HCT116 (cell line): ENCODE data around the gene SNX3. TPM values are rescaled to one million over a fixed set of nuclear protein-coding genes. Genes with fewer than 3 reads are reported as not detected.

Experiments
- ATAC-seq: fragments of 200-7000 bp; cut with Tn5 transposase; 2 replicates; pipeline ENCODE4 v1.9.1; 2020; ENCODE audit warnings: mild to moderate bottlenecking, moderate library complexity
- BruUV-seq: library from RNA; stranded (reverse); fragments of 400-500 nt; replicated peaks from 2 replicates; lab custom pipeline; 2021; lab: Mats Ljungman, UMichigan
- CTCF ChIA-PET: fragments of 300-600 bp; sonication (Branson Sonifier 250); formaldehyde crosslinking; loops from one replicate; lab custom pipeline; 2021; ENCODE audit warnings: antibody characterized with exemption; lab: Charles Lee
- POLR2A ChIA-PET: fragments of 300-600, 350-600 bp; sonication (Branson Sonifier 250); formaldehyde crosslinking; loops from one replicate; lab custom pipeline; 2021; ENCODE audit warnings: antibody characterized with exemption; lab: Charles Lee
- RAD21 ChIA-PET, 2 experiments: fragments of 300-600 bp; sonication (Branson Sonifier 250); formaldehyde crosslinking; loops; one replicate each; lab custom pipeline; 2023; ENCODE audit warnings: low total read pairs in 2 of 2; ENCODE audit not compliant: uncharacterized antibody in 2 of 2, unreplicated experiment in 2 of 2, low non-redundant PET in 1 of 2; lab: Charles Lee
- DNase-seq: peaks from one replicate; pipeline ENCODE4 v3.0.0-alpha.2; 2010; ENCODE audit warnings: low read depth, low spot score
- H2AFZ ChIP-seq: fragments of 200-600 bp; shearing (Covaris generic), sonication (generic); 2 replicates; pipeline ENCODE4 v1.6.1; 2017; ENCODE audit warnings: low read depth, mixed run types, mixed read lengths, antibody characterized with exemption, low read length; ENCODE audit not compliant: poor library complexity, severe bottlenecking
- H3K27ac ChIP-seq: 2 replicates; pipeline ENCODE4 v1.5.1; 2012; ENCODE audit warnings: low read depth, low read length
- H3K27me3 ChIP-seq: fragments of 200-600 bp; sonication (generic); 2 replicates; pipeline ENCODE4 v1.6.1; 2016; ENCODE audit warnings: mixed run types, low read length, mixed read lengths; ENCODE audit not compliant: insufficient read depth
- H3K36me3 ChIP-seq, 2 experiments: fragments of 200-500 bp in 1 of 2; fragments of 200-600 bp in 1 of 2; sonication (Bioruptor generic) in 1 of 2; sonication (generic) in 1 of 2; 2 replicates each; pipeline versions ENCODE4 v1.5.1 to v1.6.1; 2014 to 2016; ENCODE audit warnings: low read length in 2 of 2, inconsistent platforms in 1 of 2, mixed read lengths in 1 of 2, mixed run types in 1 of 2; ENCODE audit not compliant: insufficient read depth in 2 of 2, control insufficient read depth in 1 of 2
- H3K4me1 ChIP-seq, 2 experiments: fragments of 200-600 bp in 1 of 2; sonication (generic) in 1 of 2; 2 replicates each; pipeline versions ENCODE4 v1.5.1 to v1.6.1; 2012 to 2017; ENCODE audit warnings: low read length in 2 of 2, inconsistent platforms in 1 of 2, mild to moderate bottlenecking in 1 of 2, mixed read lengths in 1 of 2, mixed run types in 1 of 2, moderate library complexity in 1 of 2; ENCODE audit not compliant: insufficient read depth in 2 of 2, control insufficient read depth in 1 of 2
- H3K4me2 ChIP-seq: fragments of 200-600 bp; sonication (generic); 2 replicates; pipeline ENCODE4 v1.6.1; 2017; ENCODE audit warnings: mixed run types, low read length, mixed read lengths
- H3K4me3 ChIP-seq, 2 experiments: fragments of 200-600 bp in 1 of 2; sonication (generic) in 1 of 2; replicated peaks in 1 of 2; 2 replicates each; pipeline ENCODE4 v1.5.1; 2011 to 2016; ENCODE audit warnings: low read length in 2 of 2, control low read depth in 1 of 2, low read depth in 1 of 2, mild to moderate bottlenecking in 1 of 2, mixed read lengths in 1 of 2, mixed run types in 1 of 2
- H3K79me2 ChIP-seq: fragments of 200-600 bp; sonication (generic); 2 replicates; pipeline ENCODE4 v1.6.1; 2017; ENCODE audit warnings: mild to moderate bottlenecking, mixed run types, low read length, moderate library complexity, mixed read lengths; ENCODE audit not compliant: insufficient read depth
- H3K9ac ChIP-seq: fragments of 200-600 bp; sonication (generic); 2 replicates; pipeline ENCODE4 v1.6.1; 2016; ENCODE audit warnings: low read length, mixed read lengths
- H3K9me2 ChIP-seq: fragments of 200-600 bp; sonication (generic), shearing (Covaris generic); 2 replicates; pipeline ENCODE4 v1.6.1; 2017; ENCODE audit warnings: mixed run types, mild to moderate bottlenecking, moderate library complexity; ENCODE audit not compliant: insufficient read depth
- H3K9me3 ChIP-seq, 2 experiments: fragments of 200-500 bp in 1 of 2; fragments of 200-600 bp in 1 of 2; sonication (Bioruptor generic) in 1 of 2; sonication (generic) in 1 of 2; 2 replicates each; pipeline ENCODE4 v1.6.1; 2014 to 2017; ENCODE audit warnings: low read length in 2 of 2, mixed read lengths in 2 of 2, inconsistent platforms in 1 of 2, low read depth in 1 of 2, mild to moderate bottlenecking in 1 of 2, mixed run types in 1 of 2, moderate library complexity in 1 of 2; ENCODE audit not compliant: control insufficient read depth in 1 of 2, insufficient read depth in 1 of 2
- H4K20me1 ChIP-seq: fragments of 200-600 bp; sonication (generic), shearing (Covaris generic); 2 replicates; pipeline ENCODE4 v1.6.1; 2017; ENCODE audit warnings: mixed run types, mild to moderate bottlenecking, moderate library complexity; ENCODE audit not compliant: insufficient read depth
- ATF3 ChIP-seq: IDR thresholded peaks from 2 replicates; pipeline ENCODE4 v1.6.1; 2012
- CBX3 ChIP-seq: IDR thresholded peaks from 2 replicates; pipeline ENCODE4 v1.6.1; 2012; ENCODE audit warnings: low read depth
- CEBPB ChIP-seq: IDR thresholded peaks from 2 replicates; pipeline ENCODE4 v1.6.1; 2012; ENCODE audit warnings: low read depth
- EGR1 ChIP-seq: IDR thresholded peaks from 2 replicates; pipeline ENCODE4 v1.6.1; 2012; ENCODE audit warnings: low read depth
- EZH2 ChIP-seq: fragments of 200-600 bp; sonication (generic); IDR thresholded peaks from 2 replicates; pipeline ENCODE4 v1.6.1; 2017; ENCODE audit warnings: antibody characterized with exemption, mixed run types
- FOSL1 ChIP-seq: IDR thresholded peaks from 2 replicates; pipeline ENCODE4 v1.6.1; 2012; ENCODE audit warnings: low read depth
- JUND ChIP-seq: IDR thresholded peaks from 2 replicates; pipeline ENCODE4 v1.6.1; 2012
- POLR2A ChIP-seq: IDR thresholded peaks from 2 replicates; pipeline ENCODE4 v1.7.0; 2011; ENCODE audit warnings: borderline replicate concordance; ENCODE audit not compliant: insufficient read depth, insufficient read length; ENCODE audit errors: extremely low read depth
- POLR2AphosphoS5 ChIP-seq: IDR thresholded peaks from 2 replicates; pipeline ENCODE4 v1.6.1; 2011; ENCODE audit warnings: mild to moderate bottlenecking, low read depth, low read length, moderate library complexity
- RAD21 ChIP-seq: IDR thresholded peaks from 2 replicates; pipeline ENCODE4 v1.6.1; 2012; ENCODE audit warnings: low read depth, mild to moderate bottlenecking
- SP1 ChIP-seq: IDR thresholded peaks from 2 replicates; pipeline ENCODE4 v1.6.1; 2012; ENCODE audit warnings: low read depth
- SRF ChIP-seq: IDR thresholded peaks from 2 replicates; pipeline ENCODE4 v1.6.1; 2012; ENCODE audit warnings: low read depth
- TCF7L2 ChIP-seq: IDR thresholded peaks from 2 replicates; pipeline ENCODE4 v1.7.0; 2011; ENCODE audit warnings: borderline replicate concordance, inconsistent platforms; ENCODE audit not compliant: insufficient read depth, insufficient read length; ENCODE audit errors: extremely low read depth
- ZBTB33 ChIP-seq: IDR thresholded peaks from 2 replicates; pipeline ENCODE4 v1.6.1; 2011; ENCODE audit warnings: mild to moderate bottlenecking, low read length, moderate library complexity; ENCODE audit not compliant: insufficient replicate concordance; ENCODE audit errors: extremely low read depth
- ZNF274 ChIP-seq: fragments of 200-500 bp; sonication (Bioruptor generic); IDR thresholded peaks from 2 replicates; pipeline ENCODE4 v1.6.1; 2014; ENCODE audit warnings: mild to moderate bottlenecking, low read depth, low read length, inconsistent platforms
- intact Hi-C: fragments of 100-400 bp; cut with micrococcal nuclease; formaldehyde crosslinking; loops from 2 replicates; pipeline ENCODE4 v1.10.0; 2022
- total RNA-seq: library from RNA; stranded (reverse); gene quantifications from one replicate; pipeline ENCODE4 v1.2.1, GENCODE V29; 2021; ENCODE audit not compliant: unreplicated experiment
- TF ChIP-seq, protein P1 (sequence below): IDR thresholded peaks from 2 replicates; pipeline ENCODE4 v1.6.1; 2012
- TF ChIP-seq, protein P2 (sequence below): IDR thresholded peaks from 2 replicates; pipeline ENCODE4 v1.6.1; 2012; ENCODE audit warnings: low read depth

Gene SNX3
- total RNA-seq, 1 experiment from 2014 or later, result 111 TPM

GRCh38 chr6:108243836-108244235 lies 17.0 kb downstream of the SNX3 start:
- no peaks in the 10 kb centered on the region for H3K27me3 ChIP-seq
- no peak overlapping the region for H3K27ac ChIP-seq
- TF ChIP-seq ZNF274 (no peak), CEBPB (no peak), EGR1 (no peak), RAD21 (no peak), ATF3 (no peak), SRF (no peak)
- TF ChIP-seq, protein P1, sequence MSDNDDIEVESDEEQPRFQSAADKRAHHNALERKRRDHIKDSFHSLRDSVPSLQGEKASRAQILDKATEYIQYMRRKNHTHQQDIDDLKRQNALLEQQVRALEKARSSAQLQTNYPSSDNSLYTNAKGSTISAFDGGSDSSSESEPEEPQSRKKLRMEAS, result no peak
- no peak overlapping the region for H3K4me3 ChIP-seq
- BruUV-seq, result no TSS peak
- H2AFZ ChIP-seq, result no peak overlapping the region
- no peaks in the 10 kb centered on the region for H3K4me1 ChIP-seq
- RAD21 ChIA-PET, result no interaction called here
- H3K9me3 ChIP-seq, result peaks cover 5 to 7% of the 10 kb centered on the region in 2 experiments; a peak in 1 of 4 replicates
- DNase-seq, result no peak
- intact Hi-C loops, result no loop called here
- H3K9me2 ChIP-seq, result no peaks in the 10 kb centered on the region
- 0 out of 2 replicates have a peak, but pooled peaks cover 10% of the 10 kb centered on the region for H4K20me1 ChIP-seq
- CTCF ChIA-PET, result no interaction called here
- H3K36me3 ChIP-seq, result 0 out of 4 replicates have a peak, but pooled peaks cover 0 to 3% of the 10 kb centered on the region in 2 experiments
- ATAC-seq, result no peak
- peaks cover 91% of the 10 kb centered on the region for H3K79me2 ChIP-seq
- POLR2A ChIA-PET, result no interaction called here
- H3K4me2 ChIP-seq, result no peak overlapping the region
- H3K9ac ChIP-seq, result no peak overlapping the region

- no peak overlapping the region for H3K4me2 ChIP-seq
- no peak overlapping the region for H3K4me3 ChIP-seq
- peaks cover 5 to 7% of the 10 kb centered on the region in 2 experiments; a peak in 1 of 4 replicates for H3K9me3 ChIP-seq
- ChIA-PET CTCF (no interaction called here), POLR2A (no interaction called here), RAD21 (no interaction called here)
- no peak overlapping the region for H3K27ac ChIP-seq
- no peak for ATAC-seq
- BruUV-seq, result no TSS peak
- peaks cover 89% of the 10 kb centered on the region for H3K79me2 ChIP-seq
- 0 out of 4 replicates have a peak, but pooled peaks cover 0 to 3% of the 10 kb centered on the region in 2 experiments for H3K36me3 ChIP-seq
- H3K9me2 ChIP-seq, result no peaks in the 10 kb centered on the region
- no peaks in the 10 kb centered on the region for H3K4me1 ChIP-seq
- 0 out of 2 replicates have a peak, but pooled peaks cover 10% of the 10 kb centered on the region for H4K20me1 ChIP-seq
- no peak overlapping the region for H2AFZ ChIP-seq
- intact Hi-C loops, result no loop called here
- no peak for DNase-seq
- no peak overlapping the region for H3K9ac ChIP-seq
- H3K27me3 ChIP-seq, result no peaks in the 10 kb centered on the region
- TF ChIP-seq CBX3, result no peak
- no peak for TF ChIP-seq POLR2AphosphoS5
- no peak for TF ChIP-seq SP1
- no peak for TF ChIP-seq FOSL1
- TF ChIP-seq, protein P2, sequence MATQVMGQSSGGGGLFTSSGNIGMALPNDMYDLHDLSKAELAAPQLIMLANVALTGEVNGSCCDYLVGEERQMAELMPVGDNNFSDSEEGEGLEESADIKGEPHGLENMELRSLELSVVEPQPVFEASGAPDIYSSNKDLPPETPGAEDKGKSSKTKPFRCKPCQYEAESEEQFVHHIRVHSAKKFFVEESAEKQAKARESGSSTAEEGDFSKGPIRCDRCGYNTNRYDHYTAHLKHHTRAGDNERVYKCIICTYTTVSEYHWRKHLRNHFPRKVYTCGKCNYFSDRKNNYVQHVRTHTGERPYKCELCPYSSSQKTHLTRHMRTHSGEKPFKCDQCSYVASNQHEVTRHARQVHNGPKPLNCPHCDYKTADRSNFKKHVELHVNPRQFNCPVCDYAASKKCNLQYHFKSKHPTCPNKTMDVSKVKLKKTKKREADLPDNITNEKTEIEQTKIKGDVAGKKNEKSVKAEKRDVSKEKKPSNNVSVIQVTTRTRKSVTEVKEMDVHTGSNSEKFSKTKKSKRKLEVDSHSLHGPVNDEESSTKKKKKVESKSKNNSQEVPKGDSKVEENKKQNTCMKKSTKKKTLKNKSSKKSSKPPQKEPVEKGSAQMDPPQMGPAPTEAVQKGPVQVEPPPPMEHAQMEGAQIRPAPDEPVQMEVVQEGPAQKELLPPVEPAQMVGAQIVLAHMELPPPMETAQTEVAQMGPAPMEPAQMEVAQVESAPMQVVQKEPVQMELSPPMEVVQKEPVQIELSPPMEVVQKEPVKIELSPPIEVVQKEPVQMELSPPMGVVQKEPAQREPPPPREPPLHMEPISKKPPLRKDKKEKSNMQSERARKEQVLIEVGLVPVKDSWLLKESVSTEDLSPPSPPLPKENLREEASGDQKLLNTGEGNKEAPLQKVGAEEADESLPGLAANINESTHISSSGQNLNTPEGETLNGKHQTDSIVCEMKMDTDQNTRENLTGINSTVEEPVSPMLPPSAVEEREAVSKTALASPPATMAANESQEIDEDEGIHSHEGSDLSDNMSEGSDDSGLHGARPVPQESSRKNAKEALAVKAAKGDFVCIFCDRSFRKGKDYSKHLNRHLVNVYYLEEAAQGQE, result no peak
- no peak for TF ChIP-seq EZH2
- no peak for TF ChIP-seq TCF7L2
- TF ChIP-seq JUND, result no peak
- TF ChIP-seq ZBTB33, result no peak
- TF ChIP-seq POLR2A, result no peak
- TF ChIP-seq SRF, result no peak
These were observed 18.1 kb downstream of the SNX3 start for GRCh38 chr6:108242721-108243120.
